HG02852 (cell line): ENCODE measurements around the gene RAB8B.
A peak's percentile ranks its signal among the peaks of the same experiment; 100 is the strongest.

ENCODE experiments used
- ATAC-seq: cut with Tn5 transposase; IDR thresholded peaks from one replicate; pipeline ENCODE4 v1.9.1; 2021; ENCODE audit warnings: mild to moderate bottlenecking, moderate library complexity; ENCODE audit not compliant: unreplicated experiment

The RAB8B gene

DNA sequence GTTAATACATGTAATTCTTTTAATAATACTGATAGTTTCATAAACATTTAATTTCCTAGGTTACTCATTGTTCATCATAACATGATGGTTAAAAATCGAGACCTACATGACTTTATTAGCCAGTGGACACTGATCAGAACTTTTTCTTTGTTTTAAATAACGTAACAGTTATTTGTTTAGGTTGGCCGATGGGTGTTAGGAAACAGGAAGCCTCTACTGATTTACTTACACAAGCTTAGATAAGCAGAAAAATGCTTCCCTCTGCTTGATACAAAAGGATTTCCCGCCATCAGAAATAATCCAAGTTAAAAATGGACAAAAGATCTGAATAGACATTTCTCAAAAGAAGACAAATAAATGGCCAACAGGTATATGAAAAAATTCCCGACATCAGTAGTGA lies 71.4 kb downstream of the RAB8B start:
- ATAC-seq: no peak

DNA sequence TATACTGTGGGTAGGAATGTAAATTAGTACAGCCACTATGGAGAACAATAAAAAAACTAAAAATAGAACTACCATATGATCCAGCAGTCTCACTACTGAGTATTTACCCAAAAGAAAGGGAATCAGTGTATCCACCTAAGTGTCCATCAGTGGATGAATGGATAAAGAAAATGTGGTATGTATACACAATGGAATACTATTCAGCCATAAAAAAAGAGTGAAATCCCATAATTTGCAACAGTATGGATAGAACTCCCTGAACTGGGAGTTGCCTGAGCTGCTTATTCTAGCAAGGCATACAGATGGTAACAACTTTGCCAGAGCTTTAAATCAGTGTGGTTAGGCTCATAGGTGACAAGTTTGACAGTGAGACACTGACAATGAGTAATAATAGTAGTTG lies 71.9 kb downstream of the RAB8B start:
- no peak for ATAC-seq

DNA sequence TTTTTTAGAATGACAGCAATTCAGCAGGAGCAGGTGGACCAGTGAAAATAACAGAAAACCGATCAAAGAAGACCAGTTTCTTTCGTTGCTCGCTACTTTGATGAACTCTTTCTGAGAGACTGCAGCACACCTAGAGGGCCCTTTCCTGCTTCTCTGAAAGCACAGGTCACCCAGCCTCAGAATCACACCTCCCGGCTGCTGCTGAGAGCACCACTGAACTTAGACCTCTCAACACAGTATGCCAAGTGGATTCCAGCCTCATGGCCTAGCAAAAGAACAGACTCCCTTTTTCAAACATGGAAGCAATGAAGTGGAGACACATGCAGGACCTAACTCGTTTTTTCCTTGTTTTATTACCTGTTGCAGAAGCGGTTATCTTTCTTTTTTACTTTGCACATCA lies 74.1 kb downstream of the RAB8B start:
- ATAC-seq: no peak

DNA sequence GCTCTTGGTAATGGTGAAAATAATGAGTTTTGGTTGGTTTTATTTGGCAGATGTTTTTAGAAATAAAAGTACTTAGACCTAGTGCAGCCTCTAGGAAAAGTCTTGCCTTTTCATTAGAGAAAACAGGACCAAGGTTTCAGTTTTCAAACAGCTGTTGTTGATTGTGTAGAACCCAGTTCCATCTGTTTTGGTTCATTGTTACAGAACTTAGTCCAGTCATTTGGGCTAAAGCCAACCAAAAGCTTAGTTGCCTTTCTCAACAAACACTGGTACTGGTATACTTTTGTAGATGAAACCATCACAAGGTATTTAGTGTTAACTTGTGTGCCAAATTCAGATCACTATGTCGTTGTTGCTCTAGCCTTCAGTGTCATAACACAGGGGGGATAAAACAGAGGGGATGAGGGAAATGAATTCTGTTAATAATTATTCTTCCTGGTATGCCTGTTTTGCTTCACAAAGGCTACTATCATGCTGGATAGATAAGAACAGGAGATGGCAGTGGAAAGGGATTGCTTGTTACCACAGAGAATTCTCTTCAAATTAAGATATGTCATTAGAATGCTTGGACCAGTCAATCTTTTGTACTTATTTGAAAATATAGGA lies 75.4 kb downstream of the RAB8B start:
- ATAC-seq: no peak

DNA sequence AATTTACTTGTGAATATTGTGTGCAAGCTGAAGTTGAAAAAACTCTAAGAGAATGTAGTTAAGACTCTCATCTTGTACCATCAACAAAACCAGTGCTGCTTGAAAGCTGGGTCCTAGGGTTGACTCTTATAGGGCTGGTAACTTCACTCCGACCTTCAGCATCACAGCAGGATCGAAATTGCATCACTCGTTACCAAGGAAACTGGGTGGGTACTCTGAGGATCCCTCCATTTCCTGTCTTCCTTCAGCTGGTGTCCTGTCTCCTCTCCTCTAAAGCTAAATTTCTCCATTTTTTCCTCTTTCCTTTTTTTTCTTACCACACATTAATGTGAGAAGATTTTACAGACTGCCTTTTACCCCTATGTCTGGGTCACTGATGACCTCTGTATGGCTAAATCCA lies 85.0 kb downstream of the RAB8B start:
- no peak for ATAC-seq

DNA sequence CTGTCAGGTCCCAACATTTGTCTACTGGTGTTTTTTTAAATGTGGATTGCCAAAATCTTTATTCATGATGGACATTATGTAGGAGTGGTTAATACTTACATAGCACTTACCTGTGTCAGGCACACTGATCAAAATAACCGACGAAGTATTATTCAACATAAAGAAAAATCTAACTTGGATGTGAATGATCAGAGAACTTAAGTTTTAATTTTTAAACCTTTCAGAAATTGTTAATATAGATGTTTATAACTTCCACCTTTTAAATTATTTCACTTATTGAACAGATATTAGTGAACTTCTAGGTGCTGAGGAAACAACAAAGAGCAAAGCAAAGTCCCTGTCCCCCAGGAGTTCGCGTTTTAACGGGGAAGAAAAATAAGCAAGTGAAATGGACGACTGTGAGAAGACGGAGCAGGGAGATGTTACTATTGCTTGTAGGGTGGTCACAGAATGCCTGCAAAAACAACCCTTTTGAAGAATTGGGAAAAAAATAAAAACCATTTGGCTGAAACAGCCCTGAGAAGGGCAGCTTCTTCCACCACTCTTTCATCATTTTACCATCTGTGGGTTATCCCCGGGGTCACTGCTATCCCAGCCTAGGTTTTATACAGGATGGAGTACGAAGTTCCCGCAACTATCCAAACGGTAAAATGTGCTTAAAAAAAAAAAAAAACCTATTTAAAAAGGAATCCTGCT lies 87.1 kb downstream of the RAB8B start:
- ATAC-seq: peak; percentile 8

GRCh38 chr15:63277038-63277892 lies 87.9 kb downstream of the RAB8B start, which contains the start of gene APH1B:
Gene APH1B, plus strand, starts transcription at chr15:63277605. Its CDS starts 19 bp downstream, at chr15:63277624.
- ATAC-seq: peak; percentile 76

GRCh38 chr15:63277893-63278456 lies 88.6 kb downstream of the RAB8B start:
- ATAC-seq: no peak

- ATAC-seq: no peak
These were observed 93.7 kb downstream of the RAB8B start for GRCh38 chr15:63283126-63283525.

DNA sequence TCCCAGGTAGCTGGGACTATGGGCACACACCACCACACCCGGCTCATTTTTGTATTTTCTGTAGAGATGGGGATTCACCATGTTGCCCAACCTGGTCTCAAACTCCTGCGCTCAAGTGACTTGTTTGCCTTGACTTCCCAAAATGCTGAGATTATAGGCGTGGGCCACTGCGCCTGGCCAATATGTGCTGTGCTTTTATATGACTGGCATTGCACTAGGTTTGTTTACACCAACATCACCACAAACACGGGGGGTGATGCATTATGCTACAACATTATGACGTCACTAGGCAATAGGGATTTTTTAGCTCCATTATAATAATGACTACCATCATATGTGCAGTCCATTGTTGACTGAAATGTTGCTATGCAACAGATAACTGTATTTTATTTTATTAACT lies 94.9 kb downstream of the RAB8B start:
- no peak for ATAC-seq

GRCh38 chr15:63287109-63287508 lies 97.7 kb downstream of the RAB8B start:
- ATAC-seq: no peak

GRCh38 chr15:63288342-63288741 lies 98.9 kb downstream of the RAB8B start:
- no peak for ATAC-seq

GRCh38 chr15:63288778-63289378 lies 99.5 kb downstream of the RAB8B start:
- no peak for ATAC-seq

DNA sequence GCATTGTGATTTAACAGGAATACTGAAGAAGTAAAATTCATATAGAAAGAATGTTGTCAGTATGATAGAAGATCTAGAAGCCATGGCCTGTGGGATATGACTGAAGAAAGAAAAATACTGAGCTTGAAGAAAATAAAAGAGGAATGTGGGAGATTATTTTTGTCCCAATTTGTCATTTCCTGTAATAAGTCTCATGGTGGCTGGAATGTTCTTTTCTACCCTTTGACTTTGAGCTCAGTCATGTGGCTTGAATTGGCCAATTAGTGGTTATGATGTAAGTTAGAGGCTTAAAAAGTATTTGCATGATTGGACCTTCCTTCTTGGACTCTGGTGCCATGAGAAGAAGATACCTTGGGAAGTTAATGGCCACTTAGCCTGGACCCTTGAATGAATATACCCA lies 102.1 kb downstream of the RAB8B start:
- ATAC-seq: no peak

- no peak for ATAC-seq
These were observed 102.8 kb downstream of the RAB8B start for GRCh38 chr15:63292241-63292640.

DNA sequence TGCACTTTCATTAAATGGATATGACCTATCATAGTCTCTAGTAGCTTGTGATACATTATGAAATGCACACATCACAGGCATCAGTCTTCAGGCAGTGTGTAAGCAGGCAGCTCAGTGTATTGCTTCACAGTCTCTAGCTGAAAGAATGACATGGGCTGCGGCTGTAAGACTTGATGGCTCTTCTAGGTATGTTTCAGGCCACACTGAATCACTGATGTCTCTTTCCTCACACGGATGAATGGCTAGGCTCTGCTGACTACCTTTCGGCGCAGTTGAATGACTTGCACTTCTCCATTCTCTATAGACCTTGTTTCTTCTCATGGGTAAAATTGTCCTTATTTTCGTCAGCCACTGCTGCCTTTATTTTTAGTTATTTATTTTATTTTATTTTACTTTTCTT lies 103.4 kb downstream of the RAB8B start:
- ATAC-seq: peak; percentile 50

GRCh38 chr15:63294359-63294758 lies 105.0 kb downstream of the RAB8B start:
- ATAC-seq: no peak

- ATAC-seq: no peak
These were observed 105.9 kb downstream of the RAB8B start for GRCh38 chr15:63295341-63295740.

- ATAC-seq: no peak
These were observed 106.8 kb downstream of the RAB8B start for GRCh38 chr15:63296195-63296594.

GRCh38 chr15:63299943-63300575 lies 110.7 kb downstream of the RAB8B start:
- ATAC-seq: no peak

DNA sequence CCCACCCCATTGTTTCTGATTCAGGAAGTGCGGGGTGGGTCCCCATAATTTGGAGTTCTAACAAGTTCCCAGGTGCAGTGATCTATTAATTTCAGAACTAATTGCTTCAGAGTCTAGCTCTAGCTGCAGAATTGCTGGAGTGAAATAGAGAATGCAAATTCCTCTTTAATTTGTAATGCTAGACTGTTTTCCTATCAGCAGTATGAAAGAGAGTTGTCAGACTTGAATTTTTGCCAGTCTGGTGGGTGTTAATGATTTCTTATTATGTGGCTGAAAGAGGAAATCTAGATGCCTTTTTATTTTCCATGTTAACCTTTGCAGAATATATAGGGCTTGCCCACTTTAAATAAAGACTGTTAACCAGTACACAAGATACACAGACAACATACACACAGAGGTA lies 111.7 kb downstream of the RAB8B start:
- ATAC-seq: no peak
